HG02884 (cell line): Measurements from ENCODE around the gene HSBP1L1.
A peak's percentile ranks its signal among the peaks of the same experiment; 100 is the strongest.

Experiments used
- ATAC-seq: cut with Tn5 transposase; IDR thresholded peaks from one replicate; pipeline ENCODE4 v1.9.1; 2021; ENCODE audit warnings: mild to moderate bottlenecking, moderate library complexity; ENCODE audit not compliant: unreplicated experiment

Gene HSBP1L1

GRCh38 chr18:79944126-79944731 lies 20.2 kb upstream of the HSBP1L1 start:
- ATAC-seq = peak; percentile 62

- peak; percentile 24 for ATAC-seq
Observed at GRCh38 chr18:79944746-79945117, 19.7 kb upstream of the HSBP1L1 start.

- no peak for ATAC-seq
Observed at GRCh38 chr18:79945118-79946042, 19.1 kb upstream of the HSBP1L1 start.

- ATAC-seq = no peak
Observed at GRCh38 chr18:79947054-79947755, 17.2 kb upstream of the HSBP1L1 start.

- ATAC-seq = no peak
Observed at GRCh38 chr18:79947881-79948610, 16.4 kb upstream of the HSBP1L1 start.

- no peak for ATAC-seq
Observed at GRCh38 chr18:79948719-79949411, 15.6 kb upstream of the HSBP1L1 start.

GRCh38 chr18:79949697-79950487 lies 14.6 kb upstream of the HSBP1L1 start:
- ATAC-seq = no peak

GRCh38 chr18:79950515-79951341 lies 13.7 kb upstream of the HSBP1L1 start:
- no peak for ATAC-seq

- ATAC-seq = peak; percentile 69
Observed at GRCh38 chr18:79951545-79952455, 12.6 kb upstream of the HSBP1L1 start, which contains the start of gene SLC66A2. Gene SLC66A2, minus strand, starts transcription at chr18:79951653. Its CDS starts 727 bp downstream, at chr18:79950926.

GRCh38 chr18:79952456-79952995 lies 11.9 kb upstream of the HSBP1L1 start:
- ATAC-seq = no peak

- no peak for ATAC-seq
Observed at GRCh38 chr18:79952996-79953559, 11.4 kb upstream of the HSBP1L1 start.

- ATAC-seq = no peak
Observed at GRCh38 chr18:79953971-79954651, 10.3 kb upstream of the HSBP1L1 start.

- no peak for ATAC-seq
Observed at GRCh38 chr18:79954791-79955190, 9.7 kb upstream of the HSBP1L1 start.

GRCh38 chr18:79955302-79956075 lies 9.0 kb upstream of the HSBP1L1 start:
- ATAC-seq = no peak

- ATAC-seq = no peak
Observed at GRCh38 chr18:79956276-79956675, 8.2 kb upstream of the HSBP1L1 start.

- ATAC-seq = no peak
Observed at GRCh38 chr18:79958981-79959380, 5.5 kb upstream of the HSBP1L1 start.
